Left renal pelvis (tissue), 4 donors: Measurements from ENCODE around the gene ATP11A. TPM values are rescaled to one million over a fixed set of nuclear protein-coding genes. Genes with fewer than 3 reads are reported as not detected.
"Not testable (repeated sequence)": the region's sequence is repeated elsewhere in the genome, so short reads cannot be mapped to it uniquely, and the experiment has no call there.

ENCODE experiments used
- DNase-seq, 4 donors: peaks; one replicate each; pipeline ENCODE4 v3.0.0-alpha.2; 2013; ENCODE audit warnings: low read depth in 4 of 4, low spot score in 3 of 4
- polyA plus RNA-seq, 4 donors: library from polyadenylated mRNA; unstranded; fragments of 120-200 nt; gene quantifications; one replicate each; pipeline ENCODE4 v1.2.1, GENCODE V29; 2013; ENCODE audit not compliant: insufficient read length in 4 of 4

The ATP11A gene
- polyA plus RNA-seq, 4 donors: 26.6 to 49.9 (median 46.8) TPM

GRCh38 chr13:112669881-112670499 is 19.8 kb upstream of the ATP11A start:
- DNase-seq: no peak

GRCh38 chr13:112670864-112671263 is 19.0 kb upstream of the ATP11A start:
- no peak for DNase-seq

GRCh38 chr13:112671359-112671758 is 18.5 kb upstream of the ATP11A start:
- no peak for DNase-seq

- no peak for DNase-seq
Measured at GRCh38 chr13:112672651-112673284, 17.1 kb upstream of the ATP11A start.

GRCh38 chr13:112674412-112675365 is 15.1 kb upstream of the ATP11A start:
- DNase-seq: no peak

GRCh38 chr13:112675366-112675756 is 14.5 kb upstream of the ATP11A start:
- no peak for DNase-seq

- not testable (repeated sequence) for DNase-seq
Measured at GRCh38 chr13:112677421-112677962, 12.3 kb upstream of the ATP11A start.

- DNase-seq: no peak
Measured at GRCh38 chr13:112679381-112679780, 10.5 kb upstream of the ATP11A start.

- DNase-seq: no peak
Measured at GRCh38 chr13:112679932-112680677, 9.7 kb upstream of the ATP11A start.

- no peak for DNase-seq
Measured at GRCh38 chr13:112680741-112681360, 9.0 kb upstream of the ATP11A start.

GRCh38 chr13:112683581-112683980 is 6.3 kb upstream of the ATP11A start:
- DNase-seq: no peak

GRCh38 chr13:112684071-112684845 is 5.6 kb upstream of the ATP11A start:
- no peak for DNase-seq

GRCh38 chr13:112685189-112685805 is 4.5 kb upstream of the ATP11A start:
- not testable (repeated sequence) for DNase-seq

GRCh38 chr13:112685896-112686295 is 3.9 kb upstream of the ATP11A start:
- DNase-seq: no peak

GRCh38 chr13:112686364-112686763 is 3.5 kb upstream of the ATP11A start:
- no peak for DNase-seq

GRCh38 chr13:112686987-112687386 is 2.9 kb upstream of the ATP11A start:
- DNase-seq: no peak

GRCh38 chr13:112687836-112688559 is 1.8 kb upstream of the ATP11A start:
- no peak for DNase-seq
